OCI-LY7 (cell line): ENCODE measurements around the gene ANKFN1.

Source experiments
- CTCF ChIP-seq: fragments of 200-600 bp; sonication (generic); conservative IDR thresholded peaks from 2 replicates; pipeline ENCODE4 v1.5.1; 2014; ENCODE audit warnings: mild to moderate bottlenecking, antibody characterized with exemption, low read length, moderate library complexity, mixed read lengths
- EZH2phosphoT487 ChIP-seq: fragments of 200-600 bp; sonication (generic); IDR thresholded peaks from 2 replicates; pipeline ENCODE4 v1.6.1; 2018; ENCODE audit warnings: low read depth, borderline replicate concordance, mild to moderate bottlenecking, mixed run types, antibody characterized with exemption, low read length, moderate library complexity, mixed read lengths

- no peak for TF ChIP-seq CTCF
- no peak for TF ChIP-seq EZH2phosphoT487
Observed at GRCh38 chr17:56465886-56466285, 312.6 kb downstream of the ANKFN1 start.
